Muscle of leg (tissue), 11 donors: Measurements from ENCODE around the gene KRTAP5-11. TPM values are rescaled to one million over a fixed set of nuclear protein-coding genes. Genes with fewer than 3 reads are reported as not detected.

Source experiments
- DNase-seq: peaks from one replicate; pipeline ENCODE4 v3.0.0; 2013
- H3K27ac ChIP-seq: one replicate; pipeline ENCODE4 v1.5.1; 2013; ENCODE audit warnings: mild to moderate bottlenecking, low read length, control low read depth
- H3K27me3 ChIP-seq: one replicate; pipeline ENCODE4 v1.6.1; 2013; ENCODE audit warnings: low read length; ENCODE audit not compliant: control insufficient read depth, insufficient read depth
- H3K36me3 ChIP-seq: one replicate; pipeline ENCODE4 v1.6.1; 2013; ENCODE audit warnings: low read length; ENCODE audit not compliant: control insufficient read depth, insufficient read depth
- H3K4me1 ChIP-seq: one replicate; pipeline ENCODE4 v1.6.1; 2013; ENCODE audit warnings: low read length; ENCODE audit not compliant: control insufficient read depth, insufficient read depth
- H3K4me3 ChIP-seq: one replicate; pipeline ENCODE4 v1.5.1; 2013; ENCODE audit warnings: low read length, control low read depth
- H3K9me3 ChIP-seq: replicated peaks from 2 replicates; pipeline ENCODE4 v1.6.1; 2013; ENCODE audit warnings: low read depth, low read length; ENCODE audit not compliant: control insufficient read depth
- WGBS: methylation state at CpG from one replicate; pipeline ENCODE4 v1.1.5; 2013; ENCODE audit warnings: missing lambda C conversion rate; ENCODE audit not compliant: insufficient coverage; 5-methylcytosine and 5-hydroxymethylcytosine counted together
- polyA plus RNA-seq, 8 donors: library from polyadenylated mRNA; unstranded; fragments of 120-200 nt; gene quantifications; one replicate each; pipeline versions ENCODE4 v1.2.1 to v1.2.3, GENCODE V29; 2013; ENCODE audit warnings: inconsistent platforms in 1 of 8, low replicate concordance in 1 of 8; ENCODE audit not compliant: insufficient read length in 8 of 8, insufficient read depth in 1 of 8
- total RNA-seq: library from RNA; stranded (reverse); fragments of 120-200 nt; gene quantifications from one replicate; pipeline ENCODE4 v1.2.4, GENCODE V29; 2013

Gene KRTAP5-11
- total and polyA plus RNA-seq, 9 donors: 0.33 TPM; not detected in 8

DNA sequence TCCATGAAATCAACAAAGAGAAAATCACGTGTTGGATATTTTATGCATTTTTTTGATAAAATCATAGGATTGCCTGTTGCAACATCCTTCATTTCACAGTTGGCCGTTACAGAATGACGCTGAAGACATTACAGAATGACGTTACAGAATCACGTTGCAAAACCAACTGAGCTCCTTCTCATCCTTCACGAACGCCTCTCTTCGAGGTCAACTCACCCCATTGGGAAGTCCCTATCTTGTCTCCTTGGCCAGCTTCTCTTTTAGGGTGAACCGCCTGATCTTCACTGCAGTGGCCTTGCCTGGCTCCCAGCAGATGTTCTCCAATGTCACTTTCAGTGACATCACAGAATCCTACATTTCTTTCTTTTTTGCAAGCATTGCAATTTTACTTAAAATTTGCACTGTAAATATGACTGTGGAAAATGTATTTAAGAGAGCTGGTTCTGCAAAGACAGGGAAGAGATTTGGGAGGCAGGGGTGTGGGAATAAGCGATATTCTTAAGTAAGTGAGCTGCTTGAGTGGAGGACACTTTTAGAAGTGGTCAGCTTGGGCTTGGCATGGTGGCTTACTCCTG lies 50.6 kb downstream of the KRTAP5-11 start:
- Histone ChIP-seq H3K9me3 (no peaks in the 10 kb centered on the region), H3K27ac (no peak overlapping the region), H3K4me1 (no peaks in the 10 kb centered on the region), H3K36me3 (no peaks in the 10 kb centered on the region), H3K27me3 (no peaks in the 10 kb centered on the region), H3K4me3 (no peak overlapping the region)
- WGBS: 82% methylated on average over 9 of the region's 10 CpGs
- DNase-seq: no peak

Other genes with a start within 250 kb of the KRTAP5-11 start
- gene DHCR7, start 134.5 kb downstream of the KRTAP5-11 start, total RNA-seq: 5.7 TPM
- 10 to 100 TPM in 7 of 8 donors, 1 to 10 TPM in 1; 9.6 to 18.8 (median 14.9) TPM for gene DHCR7, start 134.5 kb downstream of the KRTAP5-11 start, polyA plus RNA-seq
- 19.6 TPM for gene NADSYN1, start 129.7 kb downstream of the KRTAP5-11 start, total RNA-seq
- 10 to 100 TPM; 16.4 to 39.3 (median 23.9) TPM for gene NADSYN1, start 129.7 kb downstream of the KRTAP5-11 start, polyA plus RNA-seq
- not detected for gene KRTAP5-7, start 55.6 kb downstream of the KRTAP5-11 start, total RNA-seq
- gene KRTAP5-7, start 55.6 kb downstream of the KRTAP5-11 start, polyA plus RNA-seq: under 1 TPM in 2 of 8 donors, not detected in 6; 0.09 to 0.24 TPM
- gene KRTAP5-8, start 44.9 kb downstream of the KRTAP5-11 start, total RNA-seq: not detected
- gene KRTAP5-8, start 44.9 kb downstream of the KRTAP5-11 start, polyA plus RNA-seq: under 1 TPM in 1 of 8 donors, not detected in 7; 0.12 TPM
- gene KRTAP5-9, start 34.5 kb downstream of the KRTAP5-11 start, total RNA-seq: not detected
- gene KRTAP5-9, start 34.5 kb downstream of the KRTAP5-11 start, polyA plus RNA-seq: under 1 TPM in 4 of 8 donors, not detected in 4; 0.16 to 0.34 (median 0.22) TPM
- gene KRTAP5-10, start 17.3 kb downstream of the KRTAP5-11 start, total RNA-seq: not detected
- gene KRTAP5-10, start 17.3 kb downstream of the KRTAP5-11 start, polyA plus RNA-seq: not detected